ENCODE data around the gene LSR. TPM values are rescaled to one million over a fixed set of nuclear protein-coding genes. Genes with fewer than 3 reads are reported as not detected.

LSR gene
- polyA plus RNA-seq, 4 donors, result 7.9 to 66.3 (median 47.9) TPM

- no peak for DNase-seq (ENCODE audit: low read depth in 4 of 4, low spot score in 3 of 4)
Observed at GRCh38 chr19:35266520-35267352, 17.9 kb downstream of the LSR start.

GRCh38 chr19:35267353-35267817 is 18.6 kb downstream of the LSR start:
- peak in 1 of 4 donors; percentile 29 for DNase-seq (ENCODE audit: low read depth in 4 of 4, low spot score in 3 of 4)

GRCh38 chr19:35267818-35268535 is 19.2 kb downstream of the LSR start:
- DNase-seq (ENCODE audit: low read depth in 4 of 4, low spot score in 3 of 4), result peak in 2 of 4 donors; percentile 52 to 63

GRCh38 chr19:35268536-35269437 is 20.0 kb downstream of the LSR start, which contains the start of gene USF2:
USF2 (plus strand) TSS chr19:35268962; CDS start chr19:35269102, 140 bp downstream.
- DNase-seq (ENCODE audit: low read depth in 4 of 4, low spot score in 3 of 4), result no peak

- DNase-seq (ENCODE audit: low read depth in 4 of 4, low spot score in 3 of 4), result peak; percentile 63 to 72 (median 68)
Observed at GRCh38 chr19:35269438-35270117, 20.8 kb downstream of the LSR start.

GRCh38 chr19:35270381-35270811 is 21.6 kb downstream of the LSR start:
- DNase-seq (ENCODE audit: low read depth in 4 of 4, low spot score in 3 of 4), result no peak

- no peak for DNase-seq (ENCODE audit: low read depth in 4 of 4, low spot score in 3 of 4)
Observed at GRCh38 chr19:35271546-35271945, 22.7 kb downstream of the LSR start.

- no peak for DNase-seq (ENCODE audit: low read depth in 4 of 4, low spot score in 3 of 4)
Observed at GRCh38 chr19:35272122-35272719, 23.4 kb downstream of the LSR start.

- no peak for DNase-seq (ENCODE audit: low read depth in 4 of 4, low spot score in 3 of 4)
Observed at GRCh38 chr19:35272954-35273649, 24.3 kb downstream of the LSR start.

GRCh38 chr19:35273686-35274259 is 25.0 kb downstream of the LSR start:
- DNase-seq (ENCODE audit: low read depth in 4 of 4, low spot score in 3 of 4), result no peak

- no peak for DNase-seq (ENCODE audit: low read depth in 4 of 4, low spot score in 3 of 4)
Observed at GRCh38 chr19:35274323-35274722, 25.5 kb downstream of the LSR start.

- DNase-seq (ENCODE audit: low read depth in 4 of 4, low spot score in 3 of 4), result no peak
Observed at GRCh38 chr19:35276706-35277281, 28.0 kb downstream of the LSR start.

- DNase-seq (ENCODE audit: low read depth in 4 of 4, low spot score in 3 of 4), result no peak
Observed at GRCh38 chr19:35278578-35279284, 29.9 kb downstream of the LSR start.

GRCh38 chr19:35279374-35279773 is 30.6 kb downstream of the LSR start:
- DNase-seq (ENCODE audit: low read depth in 4 of 4, low spot score in 3 of 4), result no peak

GRCh38 chr19:35279985-35280821 is 31.4 kb downstream of the LSR start:
- DNase-seq (ENCODE audit: low read depth in 4 of 4, low spot score in 3 of 4), result no peak

GRCh38 chr19:35281303-35281702 is 32.5 kb downstream of the LSR start:
- DNase-seq (ENCODE audit: low read depth in 4 of 4, low spot score in 3 of 4), result no peak
